Limb (tissue), 2 donors: ENCODE data around the gene SETD2.
"Not testable (repeated sequence)": the region's sequence is repeated elsewhere in the genome, so short reads cannot be mapped to it uniquely, and the experiment has no call there.

Experiments used
- DNase-seq, 2 donors: peaks; one replicate each; pipeline ENCODE4 v3.0.0-alpha.2; 2016; ENCODE audit errors: extremely low spot score in 2 of 2

The SETD2 gene

DNA sequence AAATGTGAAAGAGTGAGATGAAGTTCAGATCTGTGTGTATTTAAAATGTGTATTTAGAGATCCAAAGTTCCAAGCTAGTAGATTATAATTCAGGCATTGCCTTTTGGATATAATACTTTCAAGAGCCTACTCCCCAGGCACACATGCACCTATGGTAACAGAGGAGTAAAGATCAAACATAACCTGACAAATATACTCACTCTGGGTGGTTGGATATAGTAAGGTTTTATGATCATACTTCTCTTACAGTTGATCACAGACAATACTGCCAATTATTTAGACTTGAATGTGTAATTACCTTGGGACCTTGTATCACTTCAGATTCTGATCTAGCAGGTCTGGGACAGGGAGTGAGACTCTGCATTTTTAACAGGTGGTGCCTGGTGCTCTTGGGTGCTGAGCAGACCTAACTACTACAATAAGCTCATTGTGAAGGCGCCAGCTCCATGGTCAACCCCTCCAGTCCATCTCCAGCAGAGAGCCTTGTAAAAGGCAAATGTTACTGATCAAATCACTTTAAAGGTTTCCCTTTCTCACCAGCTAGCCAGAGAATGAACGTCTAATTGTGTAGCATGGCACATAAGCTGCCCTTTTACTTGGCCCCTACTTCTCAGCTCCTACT, 128.9 kb downstream of the SETD2 start:
- no peak for DNase-seq

DNA sequence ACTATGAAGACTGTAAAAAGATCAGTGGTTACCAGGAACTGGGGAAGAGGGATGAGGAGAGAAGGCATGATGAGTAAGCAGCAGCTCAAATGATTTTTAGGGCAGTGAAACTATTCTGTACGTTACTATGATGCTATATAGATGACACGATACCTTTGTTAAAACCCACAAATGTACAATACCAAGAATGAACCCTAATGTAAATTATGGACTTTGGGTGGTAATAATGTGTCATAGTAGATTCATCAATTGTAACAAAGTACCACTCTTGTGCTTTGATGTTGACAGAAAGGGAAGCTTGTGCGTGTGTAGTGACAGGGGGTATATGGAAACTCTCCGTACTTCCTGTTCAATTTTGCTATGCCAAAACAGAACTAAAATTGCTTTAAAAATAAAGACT, 132.9 kb downstream of the SETD2 start:
- DNase-seq: not testable (repeated sequence)

DNA sequence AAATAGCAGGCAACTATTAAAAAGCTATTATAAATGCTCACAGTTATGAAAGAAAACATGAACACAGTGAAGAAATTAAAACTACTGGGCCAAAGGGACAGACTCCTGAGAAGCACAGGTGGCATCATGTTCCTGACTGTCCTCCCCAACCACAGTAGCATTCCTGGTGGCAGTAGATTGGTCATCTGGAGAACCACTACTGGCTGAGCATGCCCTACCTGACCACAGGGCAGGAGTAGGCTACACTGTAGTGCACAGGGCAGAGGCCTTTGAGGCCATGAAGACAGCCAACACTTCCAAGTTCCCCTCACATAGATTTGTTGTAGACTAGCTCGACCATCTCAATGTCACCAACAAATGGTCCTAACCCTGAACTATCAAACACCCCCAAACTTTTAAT, 135.2 kb downstream of the SETD2 start:
- DNase-seq: no peak

DNA sequence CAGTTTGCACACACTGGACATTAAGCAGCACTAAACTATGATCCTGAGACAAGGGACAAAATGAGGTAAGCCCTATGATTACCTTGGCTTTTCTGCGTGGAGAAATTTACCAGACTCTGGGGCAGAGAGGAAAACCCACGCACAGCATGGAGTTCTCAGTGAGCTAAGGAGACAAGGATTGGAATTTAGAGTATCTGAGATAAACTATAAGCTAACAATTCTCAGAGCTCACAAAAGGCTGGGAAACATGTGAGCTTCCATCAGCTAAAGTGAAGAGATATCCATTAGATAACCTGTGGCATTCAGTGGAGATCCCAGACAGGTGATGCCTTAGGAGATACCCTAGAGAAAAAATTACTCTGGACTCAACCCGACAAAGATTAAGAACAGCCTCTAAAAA, 135.8 kb downstream of the SETD2 start:
- no peak for DNase-seq

DNA sequence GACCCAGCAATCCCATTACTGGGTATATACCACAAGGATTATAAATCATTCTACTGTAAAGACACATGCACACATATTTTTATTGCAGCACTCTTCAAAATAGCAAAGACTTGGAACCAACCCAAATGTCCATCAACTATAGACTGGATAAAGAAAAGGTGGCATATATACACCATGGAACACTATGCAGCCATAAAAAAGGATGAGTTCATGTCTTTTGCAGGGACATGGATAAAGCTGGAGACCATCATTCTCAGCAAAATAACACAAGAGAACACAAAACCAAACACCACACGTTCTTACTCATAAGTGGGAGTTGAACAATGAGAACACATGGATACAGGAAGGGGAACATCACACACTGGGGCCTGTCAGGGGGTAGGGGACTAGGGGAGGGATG, 137.5 kb downstream of the SETD2 start:
- not testable (repeated sequence) for DNase-seq

DNA sequence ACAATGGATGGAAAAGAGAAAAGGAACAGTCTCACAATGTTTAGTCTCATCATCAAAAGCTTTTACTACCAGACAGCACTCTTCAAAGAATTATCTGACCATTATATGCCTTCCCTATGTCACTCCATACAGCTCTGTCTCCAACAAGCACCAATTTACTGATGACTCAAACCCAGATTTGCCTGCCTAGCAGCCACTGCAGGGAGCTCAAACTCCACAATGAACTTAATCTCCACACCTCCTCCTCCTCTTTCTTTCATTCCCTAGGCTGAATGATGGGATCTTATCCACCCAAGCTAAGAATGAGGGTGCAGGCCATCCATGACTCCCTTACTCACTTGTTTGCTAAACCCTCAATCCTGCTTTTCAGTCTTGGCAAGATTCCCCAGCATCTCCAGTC, 139.0 kb downstream of the SETD2 start:
- DNase-seq: no peak

DNA sequence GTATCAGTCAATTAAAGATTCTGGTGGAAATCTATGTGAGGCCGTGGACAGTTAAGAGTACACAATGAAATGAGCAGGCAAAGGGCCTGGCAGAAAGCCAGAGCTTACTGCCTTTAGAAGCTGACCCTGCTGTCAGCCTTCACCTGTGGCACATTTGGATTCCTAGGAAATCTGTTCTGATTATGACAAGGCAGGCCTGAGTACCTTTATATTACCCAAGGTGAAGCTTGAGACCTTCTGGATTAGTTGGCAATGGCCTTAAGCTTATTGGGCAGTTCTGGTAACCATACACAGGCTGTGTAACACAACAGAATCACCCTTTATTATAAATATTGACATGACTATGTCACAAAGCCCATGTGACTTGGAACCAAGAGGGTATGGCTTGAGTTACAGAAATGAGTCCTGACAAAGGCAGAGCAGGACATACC, 141.3 kb downstream of the SETD2 start:
- no peak for DNase-seq

DNA sequence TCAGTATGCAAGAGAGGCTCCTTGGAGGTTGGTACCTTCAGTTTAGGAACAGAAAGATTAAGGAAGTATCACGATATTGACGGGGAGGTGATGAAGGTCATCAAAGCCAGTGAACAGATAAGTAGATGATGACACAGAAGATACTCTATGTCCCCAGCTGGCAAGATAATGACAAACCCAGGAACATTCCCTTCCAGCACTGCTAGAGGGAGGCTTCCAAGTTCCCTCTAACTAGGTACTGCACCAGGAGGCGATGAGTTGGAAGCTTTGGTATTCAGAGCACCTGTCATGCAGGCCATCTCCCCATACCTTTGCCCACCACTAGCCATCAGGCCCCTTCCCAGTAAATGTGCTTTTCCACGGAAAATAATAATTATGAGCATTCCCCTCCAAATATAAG, 143.6 kb downstream of the SETD2 start:
- DNase-seq: no peak

DNA sequence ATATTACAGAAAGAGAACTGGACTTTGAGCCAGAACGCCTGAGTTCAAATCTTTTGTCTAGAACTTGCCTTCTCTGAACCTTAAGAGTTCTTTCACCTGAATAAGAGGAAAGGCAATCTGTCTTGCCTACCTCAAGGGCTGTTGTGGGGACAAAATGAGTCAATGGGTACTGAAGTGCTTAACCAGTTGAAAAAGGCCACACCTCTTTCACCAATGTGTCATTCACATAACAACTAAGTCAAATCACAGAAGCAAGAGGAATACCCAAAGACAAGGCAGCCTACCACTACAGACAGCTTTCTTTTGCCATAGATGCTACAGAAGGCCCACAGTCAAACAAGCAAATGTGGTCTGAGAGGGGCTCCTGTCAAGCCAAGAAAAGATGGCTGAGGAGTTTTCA, 144.7 kb downstream of the SETD2 start:
- no peak for DNase-seq

DNA sequence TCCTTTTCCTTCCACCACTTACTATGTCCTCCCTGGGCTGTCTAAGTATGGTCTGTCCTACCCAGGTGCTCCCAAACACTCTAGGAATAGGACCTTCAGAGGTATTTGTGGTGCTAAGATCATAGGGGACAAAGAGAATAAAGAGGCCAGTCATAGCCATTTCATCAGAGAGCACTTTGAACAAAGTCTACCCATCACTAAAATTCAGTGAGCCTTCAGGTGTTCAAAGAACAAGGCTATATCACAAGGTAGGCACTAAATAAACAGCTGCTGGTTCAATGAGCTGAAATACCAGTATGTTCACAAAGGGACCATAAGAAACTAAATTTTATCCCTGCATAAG, 145.7 kb downstream of the SETD2 start:
- no peak for DNase-seq

DNA sequence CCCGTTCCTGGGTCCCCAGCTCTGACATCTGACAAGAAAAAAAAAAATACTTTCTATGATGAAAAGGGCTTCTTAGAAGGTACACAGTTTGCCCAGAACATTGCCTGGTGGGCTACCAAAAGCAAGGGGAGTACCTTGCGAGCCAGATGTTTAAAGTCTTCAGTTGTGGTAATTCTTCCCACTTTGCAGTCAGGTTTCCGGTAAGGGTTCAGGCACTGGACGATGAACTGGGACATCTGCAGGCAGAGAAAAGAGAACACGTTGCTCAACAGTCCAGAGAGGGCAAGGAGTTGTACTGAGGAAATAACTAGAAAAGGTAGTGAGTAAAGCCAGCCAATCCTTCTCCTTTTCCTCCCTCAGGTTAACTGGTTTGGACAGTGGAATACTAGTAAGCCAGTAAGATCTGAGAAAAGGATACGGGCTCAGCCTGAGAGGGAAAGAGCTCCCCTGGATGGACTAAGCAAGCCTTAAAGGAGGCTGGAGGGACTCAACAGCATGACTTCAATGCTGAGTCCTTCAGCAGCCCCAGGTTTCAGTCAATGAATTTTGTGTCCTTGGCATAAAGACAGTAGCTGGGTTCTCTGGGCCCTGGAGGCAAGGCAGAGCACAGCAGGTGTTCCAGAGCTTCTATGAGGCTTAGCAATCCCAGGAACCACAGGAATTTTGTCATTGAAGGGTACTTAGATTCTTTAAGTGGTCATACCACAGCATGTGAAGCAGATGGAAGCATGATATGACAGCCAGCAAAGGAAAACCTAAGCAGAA, 146.2 kb downstream of the SETD2 start:
- DNase-seq: no peak

DNA sequence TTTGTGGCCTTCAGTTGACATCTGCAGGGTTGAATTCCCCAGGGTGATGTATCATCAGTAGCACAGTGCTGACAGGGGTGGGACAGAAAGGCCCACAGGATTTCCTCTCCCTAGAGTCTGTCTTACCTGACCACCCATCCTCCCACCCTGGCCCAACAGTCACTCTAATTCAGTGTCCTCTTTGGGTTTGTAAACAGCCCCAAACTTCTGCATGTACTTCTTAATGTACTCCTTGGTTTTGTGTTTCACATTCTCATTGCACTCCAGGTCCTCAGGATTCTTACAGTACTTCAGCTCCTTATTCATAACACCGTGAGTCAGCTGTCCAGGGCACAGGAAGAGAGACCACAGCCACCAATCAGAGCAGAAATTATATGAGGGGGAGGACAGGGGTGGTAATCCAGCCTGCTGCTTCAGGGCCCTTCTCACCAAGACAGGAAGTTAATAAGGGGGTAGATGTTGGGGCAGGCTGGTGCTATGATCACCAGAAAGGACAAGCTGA, 146.9 kb downstream of the SETD2 start:
- DNase-seq: no peak

DNA sequence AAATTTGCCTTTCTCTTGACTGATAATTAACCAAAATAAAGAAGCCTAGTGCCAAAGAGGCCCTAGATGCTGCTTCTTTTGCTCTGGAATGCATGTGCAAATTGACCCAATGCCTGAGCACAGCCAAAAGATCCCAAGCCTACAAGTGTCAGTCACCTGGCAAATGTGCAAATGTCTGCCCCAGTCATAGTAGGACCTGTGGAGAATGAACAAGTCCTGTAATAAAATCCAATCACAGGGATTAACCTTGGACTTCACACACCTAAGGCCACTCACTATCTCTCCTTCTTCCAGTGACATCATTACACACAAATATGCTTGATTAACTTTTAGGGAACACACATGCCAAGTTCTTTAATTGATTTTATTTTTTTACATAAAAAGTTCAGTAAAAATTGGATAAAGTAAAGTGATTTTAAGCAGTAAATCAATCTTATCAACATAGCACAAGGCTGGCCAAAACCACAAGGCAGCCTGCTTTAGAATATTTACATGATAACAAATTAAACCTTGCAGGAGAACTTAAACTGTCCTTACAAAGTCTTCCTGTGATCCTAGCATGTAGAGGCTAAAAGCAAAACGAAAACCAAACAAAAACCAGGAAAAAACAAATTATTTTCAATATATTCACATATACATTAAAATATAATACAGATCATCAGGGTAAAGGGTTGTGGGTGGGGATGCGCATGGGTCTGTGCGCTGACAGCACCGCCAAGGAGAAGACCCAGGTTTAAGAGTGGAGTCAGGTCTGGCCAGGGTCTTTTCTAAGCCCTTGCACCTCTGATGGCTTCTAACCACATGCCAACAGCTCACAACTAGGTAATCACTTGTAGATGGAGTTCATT, 147.6 kb downstream of the SETD2 start:
- no peak for DNase-seq

DNA sequence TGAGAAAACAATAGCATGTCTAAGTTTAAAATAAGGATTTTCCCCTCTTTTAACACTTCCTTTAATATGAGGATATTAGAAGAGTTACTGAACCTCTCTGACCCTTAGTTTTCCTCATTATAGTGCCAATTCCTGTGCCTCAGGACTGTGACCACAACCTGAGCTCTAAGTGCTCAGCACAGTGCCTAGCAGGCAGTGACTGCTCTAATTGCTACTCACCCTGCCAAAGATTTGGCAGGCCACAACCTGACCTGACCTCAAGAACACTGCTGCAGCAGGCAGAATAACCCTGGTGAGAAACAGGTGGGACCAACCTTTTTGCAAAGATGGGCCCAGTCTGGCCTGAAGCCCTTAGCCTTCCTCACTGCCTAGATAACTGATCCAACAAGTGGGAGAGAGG, 148.8 kb downstream of the SETD2 start:
- no peak for DNase-seq

DNA sequence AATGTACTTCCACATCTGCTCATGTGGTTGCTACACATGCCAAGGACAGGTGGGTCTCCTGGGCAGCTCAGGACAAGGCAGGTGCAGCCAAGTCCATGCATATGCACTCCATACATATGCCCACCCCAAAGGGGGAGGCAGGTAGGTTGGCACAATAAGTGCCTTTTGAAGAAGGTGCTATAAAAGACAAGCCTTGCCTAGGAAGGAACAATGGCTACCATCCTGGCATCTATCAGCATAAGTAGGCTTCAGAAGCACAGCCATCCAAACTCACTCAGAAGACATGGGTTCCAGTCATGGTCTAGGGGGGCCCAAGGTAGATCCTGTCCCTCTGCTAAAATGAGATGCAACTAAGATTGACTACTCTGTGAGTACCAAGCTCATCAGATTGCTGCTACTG, 149.9 kb downstream of the SETD2 start:
- no peak for DNase-seq

DNA sequence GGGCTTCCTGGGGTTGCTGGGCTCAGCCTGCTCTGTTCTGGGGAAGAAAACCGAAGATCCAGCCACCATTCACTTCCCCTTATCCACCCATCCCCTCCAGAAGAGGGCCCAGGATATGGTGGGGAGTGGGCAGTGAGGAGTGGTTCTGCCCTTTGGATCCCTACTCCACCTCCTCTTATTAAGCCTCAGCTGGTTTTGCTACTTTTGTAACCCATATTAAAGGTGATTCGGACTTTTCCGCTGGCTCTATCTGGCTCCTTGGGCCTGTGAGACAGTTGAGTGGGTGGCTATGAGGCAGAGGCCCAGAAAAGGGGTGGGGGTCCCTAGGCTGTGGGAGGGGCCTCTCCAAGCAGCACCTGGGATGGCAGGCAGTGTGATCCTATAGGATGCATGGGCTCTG, 150.7 kb downstream of the SETD2 start:
- DNase-seq: no peak

DNA sequence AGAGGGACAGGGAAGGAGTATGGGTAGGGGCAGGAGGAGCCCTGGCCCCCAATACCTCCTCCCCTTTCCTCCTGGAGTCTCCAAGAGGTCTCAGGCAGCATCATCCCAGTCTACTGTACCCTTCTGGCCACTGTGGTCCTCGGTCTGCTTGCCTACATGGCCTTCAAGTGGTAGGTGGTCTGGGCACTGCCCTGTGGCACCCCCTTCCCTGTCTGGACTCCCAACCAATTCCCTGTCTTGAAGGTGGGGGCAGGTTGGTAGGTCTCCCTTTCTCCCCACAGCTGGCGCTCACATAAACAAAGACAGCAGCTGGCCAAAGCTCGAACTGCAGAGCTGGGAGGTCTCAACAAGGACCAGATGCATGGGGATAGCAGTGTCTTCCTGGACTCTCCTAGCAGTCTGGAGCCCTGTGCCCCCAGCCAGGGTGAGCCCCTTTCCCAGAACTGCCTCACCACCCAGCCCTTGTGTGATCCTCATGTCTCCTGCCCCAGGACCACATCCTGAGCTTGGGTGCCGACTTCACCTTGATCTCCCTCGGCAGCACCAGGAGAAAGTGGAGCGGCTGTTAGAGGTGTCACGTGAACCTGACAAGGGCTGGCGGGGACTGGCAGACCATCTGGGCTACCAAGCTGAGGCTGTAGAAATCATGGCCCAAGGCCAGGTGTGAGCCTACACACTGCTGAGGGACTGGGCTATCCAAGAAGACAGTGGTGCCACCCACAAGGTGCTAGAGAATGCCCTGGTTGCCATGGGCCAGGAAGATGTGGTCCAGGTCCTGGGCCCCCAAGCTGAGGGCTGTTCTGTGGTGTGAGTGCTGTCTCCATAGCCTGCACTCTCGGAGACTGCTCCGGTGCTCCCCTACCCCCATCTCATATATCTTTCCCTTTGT, 151.3 kb downstream of the SETD2 start:
- DNase-seq: no peak

DNA sequence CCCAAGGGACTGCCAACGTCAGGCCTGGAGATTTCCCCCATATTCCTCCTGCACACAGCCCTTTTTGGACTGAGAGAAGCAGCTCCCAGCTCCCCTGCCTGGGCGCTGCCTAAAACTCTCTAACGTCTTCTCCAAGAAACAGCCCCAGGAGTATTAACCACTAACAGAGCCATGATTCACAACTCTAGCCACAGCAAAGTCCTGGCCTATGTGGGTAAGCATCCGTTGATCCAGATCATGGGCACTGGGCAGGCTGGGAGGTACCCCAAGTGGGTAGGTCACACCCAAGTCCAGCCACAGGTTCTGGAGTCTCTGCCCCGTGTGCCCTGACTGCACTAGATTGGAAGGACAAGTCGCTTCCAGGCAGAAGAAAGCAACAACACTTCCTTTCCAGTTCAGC, 152.5 kb downstream of the SETD2 start:
- no peak for DNase-seq

DNA sequence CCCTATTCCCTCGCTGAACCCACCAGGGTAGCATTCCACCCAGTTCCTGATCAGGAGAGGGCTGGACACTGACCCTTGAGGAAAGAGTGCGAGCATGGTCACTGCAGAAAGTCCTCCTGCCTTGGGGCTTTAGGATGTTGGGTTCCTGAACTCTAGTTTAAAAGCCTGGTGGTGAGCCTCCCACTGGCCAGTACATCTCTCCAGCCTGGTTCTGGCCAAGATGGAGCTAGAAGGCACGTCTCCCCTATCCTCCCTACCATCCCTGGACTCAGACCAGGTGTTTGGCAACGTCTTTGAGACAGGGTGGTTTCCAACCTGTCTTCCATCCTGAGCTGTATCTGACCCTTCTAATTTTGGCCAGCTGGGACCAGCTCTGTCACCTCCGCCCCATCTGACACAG, 153.0 kb downstream of the SETD2 start:
- DNase-seq: no peak

DNA sequence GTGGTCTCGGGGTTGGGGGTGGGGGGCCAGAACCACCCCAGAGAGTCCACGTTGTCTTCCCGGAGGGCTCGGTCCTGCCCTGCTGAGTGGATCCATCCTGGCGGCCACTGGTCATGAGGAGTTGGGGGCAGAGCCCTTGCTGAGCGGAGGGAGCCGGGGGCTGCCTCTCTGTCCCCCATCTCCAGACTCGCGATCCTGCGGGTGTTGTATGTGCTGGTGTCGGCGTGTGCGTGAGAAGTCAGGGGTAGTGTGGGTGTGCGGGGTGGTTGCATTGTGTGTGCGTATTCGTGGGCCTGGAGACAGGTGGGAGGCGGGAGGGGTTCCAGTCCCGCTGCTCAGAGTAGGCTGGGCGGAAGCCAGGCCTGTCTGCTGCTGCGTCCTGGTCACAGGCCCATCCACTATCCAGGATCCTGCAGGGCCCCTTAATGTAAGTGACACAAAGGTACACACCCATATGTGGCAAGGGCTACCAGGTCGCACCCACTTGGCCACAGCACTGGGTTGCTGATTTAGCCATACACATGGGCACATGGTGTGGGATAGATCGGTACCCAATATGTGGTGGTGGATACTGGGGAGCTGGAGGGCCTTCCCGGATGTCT, 153.7 kb downstream of the SETD2 start:
- no peak for DNase-seq
